ENCODE data around the gene TLDC2.
"Not testable (repeated sequence)": the region's sequence is repeated elsewhere in the genome, so short reads cannot be mapped to it uniquely, and the experiment has no call there.

Gene TLDC2

DNA sequence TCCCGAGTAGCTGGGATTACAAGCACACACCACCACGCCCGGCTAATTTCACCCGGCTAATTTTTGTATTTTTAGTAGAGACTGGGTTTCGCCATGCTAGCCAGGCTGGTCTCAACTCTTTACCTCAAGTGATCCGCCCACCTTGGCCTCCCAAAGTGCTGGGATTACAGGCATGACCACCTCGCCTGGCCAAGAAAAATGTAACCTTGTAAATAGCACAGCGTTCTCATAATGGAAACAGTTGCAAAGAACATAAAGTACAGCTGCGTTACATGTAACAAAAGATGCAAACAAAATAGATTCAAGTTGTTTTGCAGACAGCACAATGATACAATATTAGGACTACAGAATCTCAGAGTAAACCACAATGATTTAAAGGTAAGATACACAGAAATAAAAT is 14.6 kb downstream of the TLDC2 start:
- DNase-seq (ENCODE audit: low read depth, low spot score), result no peak

GRCh38 chr20:36891211-36891610 is 15.3 kb downstream of the TLDC2 start:
- no peak overlapping the region for H3K4me3 ChIP-seq (ENCODE audit: low read length)
- DNase-seq (ENCODE audit: low read depth, low spot score), result no peak

More for the DNA sequence above, 14.6 kb downstream of the TLDC2 start:
- H3K4me3 ChIP-seq (ENCODE audit: low read length), result no peak overlapping the region

- no peak for DNase-seq (ENCODE audit: low read depth, low spot score)
- H3K4me3 ChIP-seq (ENCODE audit: low read length), result no peak overlapping the region
Measured at GRCh38 chr20:36893801-36894200, 17.9 kb downstream of the TLDC2 start.

DNA sequence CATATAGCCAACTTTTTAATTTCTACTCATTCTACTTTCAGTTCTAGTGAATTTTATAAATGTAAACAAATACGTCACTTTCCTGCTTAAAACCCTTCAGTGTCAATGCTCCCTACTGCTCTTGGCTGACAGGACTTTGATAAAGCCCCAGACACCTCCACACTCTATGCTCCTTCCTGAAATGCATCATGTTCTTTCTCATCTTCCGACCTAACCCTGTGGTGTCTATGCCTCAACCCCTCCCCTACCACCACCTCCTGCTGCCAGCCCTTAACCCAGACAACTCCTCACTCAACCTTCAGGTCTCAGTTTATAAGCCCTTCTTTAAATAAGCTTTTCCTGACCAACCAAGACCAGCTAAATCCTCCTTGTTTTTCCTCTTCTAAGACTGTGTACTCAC is 19.1 kb downstream of the TLDC2 start:
- no peak overlapping the region for H3K4me3 ChIP-seq (ENCODE audit: low read length)
- no peak for DNase-seq (ENCODE audit: low read depth, low spot score)

DNA sequence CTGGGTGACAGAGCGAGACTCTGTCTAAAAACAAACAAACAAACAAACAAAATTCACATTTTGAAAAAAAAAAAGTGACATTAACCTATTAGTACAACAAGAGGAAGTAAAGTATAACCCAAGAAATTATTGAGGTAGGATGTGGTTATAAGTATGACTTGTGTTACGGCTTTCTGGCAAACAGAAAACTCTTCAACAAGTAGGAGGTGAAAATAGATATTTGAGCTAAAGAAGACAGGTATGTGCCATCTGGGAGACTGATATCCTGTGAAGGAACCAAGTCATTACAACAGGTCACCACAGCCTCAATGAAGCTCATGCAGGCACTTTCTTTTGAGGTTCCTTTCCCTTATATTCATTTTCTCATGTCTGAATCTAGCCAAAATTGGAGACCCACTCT is 28.8 kb downstream of the TLDC2 start:
- H3K4me3 ChIP-seq (ENCODE audit: low read length), result no peak overlapping the region
- peak; percentile 51 for DNase-seq (ENCODE audit: low read depth, low spot score)

- not testable (repeated sequence) for DNase-seq (ENCODE audit: low read depth, low spot score); H3K4me3 ChIP-seq (ENCODE audit: low read length)
Measured at GRCh38 chr20:36905566-36905965, 29.6 kb downstream of the TLDC2 start.

- not testable (repeated sequence) for H3K4me3 ChIP-seq (ENCODE audit: low read length); DNase-seq (ENCODE audit: low read depth, low spot score)
Measured at GRCh38 chr20:36906086-36906485, 30.1 kb downstream of the TLDC2 start.

DNA sequence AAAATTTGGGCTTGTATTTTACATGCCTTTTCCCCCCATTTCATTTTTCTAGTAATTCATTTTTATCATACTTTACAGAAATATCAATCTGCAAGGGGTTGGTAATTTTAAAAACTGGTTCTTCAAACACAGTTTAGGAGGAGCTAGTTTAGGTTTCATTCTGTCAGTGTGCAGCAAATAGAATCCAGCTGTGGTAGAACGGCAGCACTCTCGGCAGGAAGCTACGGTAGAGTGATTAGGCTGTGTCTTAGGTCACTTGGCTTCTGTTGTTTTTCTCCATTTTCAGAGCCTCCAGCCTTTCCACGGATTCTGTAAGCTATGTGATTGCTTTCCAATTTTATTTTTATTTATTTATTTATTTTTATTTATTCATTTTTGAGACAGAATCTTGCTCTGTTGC is 32.7 kb downstream of the TLDC2 start:
- DNase-seq (ENCODE audit: low read depth, low spot score), result no peak
- no peak overlapping the region for H3K4me3 ChIP-seq (ENCODE audit: low read length)

DNA sequence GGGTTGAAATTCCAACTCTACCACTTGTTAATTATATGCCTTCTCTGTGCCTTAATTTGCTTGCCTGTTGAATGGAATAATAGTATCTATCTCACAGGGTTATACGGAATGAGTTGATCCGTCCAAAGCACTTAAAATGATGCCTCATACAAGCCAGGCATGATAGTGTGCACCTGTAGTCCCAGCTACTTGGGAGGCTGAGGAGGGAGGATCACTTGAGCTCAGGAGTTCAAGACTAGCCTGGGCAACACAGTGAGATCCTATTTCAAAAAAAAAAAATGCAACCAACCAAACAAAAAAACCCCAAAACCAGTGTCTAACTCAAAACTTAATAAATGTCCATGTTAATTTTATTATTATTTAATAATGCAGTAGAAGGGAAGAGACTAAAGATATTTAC is 40.3 kb downstream of the TLDC2 start:
- no peak for DNase-seq (ENCODE audit: low read depth, low spot score)

GRCh38 chr20:36917240-36917639 is 41.3 kb downstream of the TLDC2 start:
- H3K4me3 ChIP-seq (ENCODE audit: low read length), result no peak overlapping the region

More for the DNA sequence above, 40.3 kb downstream of the TLDC2 start:
- no peak overlapping the region for H3K4me3 ChIP-seq (ENCODE audit: low read length)

GRCh38 chr20:36917943-36918342 is 42.0 kb downstream of the TLDC2 start:
- no peak for DNase-seq (ENCODE audit: low read depth, low spot score)
- no peak overlapping the region for H3K4me3 ChIP-seq (ENCODE audit: low read length)

More at GRCh38 chr20:36917240-36917639, 41.3 kb downstream of the TLDC2 start:
- DNase-seq (ENCODE audit: low read depth, low spot score), result no peak

DNA sequence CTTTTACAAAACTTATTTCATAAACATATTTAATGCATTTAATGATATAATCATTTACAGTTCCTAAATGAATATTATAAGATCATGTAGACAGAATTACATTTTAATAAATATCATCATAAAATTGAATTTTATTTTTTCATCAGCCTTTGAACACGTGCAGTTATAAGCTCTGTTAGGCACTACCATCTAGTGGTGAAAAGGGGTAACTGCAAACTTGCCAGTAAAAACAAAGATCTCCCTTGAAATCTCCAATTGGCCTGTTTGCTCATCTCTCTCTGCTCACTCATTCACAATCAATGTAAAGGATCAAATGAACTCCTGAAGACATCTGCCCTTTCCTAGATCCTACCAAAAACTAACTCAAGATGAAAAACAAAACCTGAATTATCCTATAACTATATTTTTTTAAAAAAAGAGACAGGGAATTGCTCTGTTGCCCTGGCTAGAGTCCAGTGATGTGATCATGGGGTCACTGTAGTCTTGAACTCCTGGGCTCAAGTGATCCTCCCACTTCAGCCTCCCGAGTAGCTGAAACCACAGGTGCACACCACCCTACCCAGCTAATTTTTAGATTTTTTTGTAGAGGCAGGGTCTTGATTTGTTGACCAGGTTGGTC is 43.9 kb downstream of the TLDC2 start:
- no peak overlapping the region for H3K4me3 ChIP-seq (ENCODE audit: low read length)
- DNase-seq (ENCODE audit: low read depth, low spot score), result peak; percentile 62

DNA sequence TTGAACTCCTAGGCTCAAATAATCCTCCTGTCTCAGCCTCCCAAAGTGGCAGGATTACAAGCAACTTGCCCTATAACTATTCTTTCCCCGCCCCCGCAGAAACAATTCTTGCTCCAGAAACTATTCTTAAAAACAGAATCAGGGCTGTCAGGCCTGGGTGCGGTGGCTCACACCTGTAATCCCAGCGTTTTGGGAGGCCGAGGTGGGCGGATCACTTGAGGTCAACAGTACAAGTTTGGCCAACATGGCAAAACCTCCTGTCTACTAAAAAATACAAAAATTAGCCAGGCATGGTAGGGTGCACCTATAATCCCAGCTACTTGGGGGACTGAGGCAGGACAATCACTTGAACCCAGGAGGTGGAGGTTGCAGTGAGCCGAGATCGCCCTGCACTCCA is 44.4 kb downstream of the TLDC2 start:
- no peak overlapping the region for H3K4me3 ChIP-seq (ENCODE audit: low read length)
- DNase-seq (ENCODE audit: low read depth, low spot score), result no peak

- DNase-seq (ENCODE audit: low read depth, low spot score), result no peak
- H3K4me3 ChIP-seq (ENCODE audit: low read length), result no peak overlapping the region
Measured at GRCh38 chr20:36924167-36925045, 48.5 kb downstream of the TLDC2 start.

- no peak overlapping the region for H3K4me3 ChIP-seq (ENCODE audit: low read length)
- no peak for DNase-seq (ENCODE audit: low read depth, low spot score)
Measured at GRCh38 chr20:36925234-36925633, 49.3 kb downstream of the TLDC2 start.

DNA sequence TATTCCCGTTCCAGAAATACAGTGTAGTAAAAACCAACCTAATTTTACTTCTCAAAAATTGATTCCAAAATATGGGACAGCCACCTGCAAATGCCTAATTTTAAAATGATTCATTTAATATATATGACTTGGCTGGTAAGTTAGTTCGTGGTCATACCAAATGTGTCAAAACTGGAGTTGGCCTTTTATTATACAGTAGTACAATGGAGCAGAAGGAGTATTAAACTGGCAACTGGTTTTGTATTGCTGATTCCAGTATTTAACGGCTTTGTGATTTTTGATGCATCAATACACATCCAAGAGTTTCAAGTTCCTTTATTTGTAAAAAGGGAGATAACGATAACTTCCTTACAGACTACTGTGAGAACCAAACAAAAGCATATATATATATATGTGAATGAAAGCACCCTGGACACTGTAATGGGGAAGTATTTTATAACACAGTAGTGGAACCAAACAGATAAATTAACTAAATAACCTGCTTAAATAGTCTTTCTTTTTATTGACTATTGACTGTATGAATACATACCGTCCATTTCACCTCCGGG is 50.8 kb downstream of the TLDC2 start:
- no peak for DNase-seq (ENCODE audit: low read depth, low spot score)
- H3K4me3 ChIP-seq (ENCODE audit: low read length), result no peak overlapping the region

GRCh38 chr20:36927704-36928103 is 51.8 kb downstream of the TLDC2 start:
- DNase-seq (ENCODE audit: low read depth, low spot score), result no peak
- no peak overlapping the region for H3K4me3 ChIP-seq (ENCODE audit: low read length)

- H3K4me3 ChIP-seq (ENCODE audit: low read length), result no peak overlapping the region
- no peak for DNase-seq (ENCODE audit: low read depth, low spot score)
Measured at GRCh38 chr20:36929290-36929689, 53.4 kb downstream of the TLDC2 start.

GRCh38 chr20:36929691-36930090 is 53.8 kb downstream of the TLDC2 start:
- DNase-seq (ENCODE audit: low read depth, low spot score), result no peak
- no peak overlapping the region for H3K4me3 ChIP-seq (ENCODE audit: low read length)

- DNase-seq (ENCODE audit: low read depth, low spot score); H3K4me3 ChIP-seq (ENCODE audit: low read length): not testable (repeated sequence)
Measured at GRCh38 chr20:36932067-36932466, 56.1 kb downstream of the TLDC2 start.

All from Jurkat, Clone E6-1 (cell line).